NCI-H524 treated with DMSO at 0.1 percent for 48 hours (cell line): ENCODE results near the gene SEC24C.
"Not testable (repeated sequence)": the region's sequence is repeated elsewhere in the genome, so short reads cannot be mapped to it uniquely, and the experiment has no call there.

ENCODE experiments used
- DNase-seq: peaks from one replicate; lab custom pipeline; 2025; lab: John Stamatoyannopoulos, UW

Gene SEC24C

DNA sequence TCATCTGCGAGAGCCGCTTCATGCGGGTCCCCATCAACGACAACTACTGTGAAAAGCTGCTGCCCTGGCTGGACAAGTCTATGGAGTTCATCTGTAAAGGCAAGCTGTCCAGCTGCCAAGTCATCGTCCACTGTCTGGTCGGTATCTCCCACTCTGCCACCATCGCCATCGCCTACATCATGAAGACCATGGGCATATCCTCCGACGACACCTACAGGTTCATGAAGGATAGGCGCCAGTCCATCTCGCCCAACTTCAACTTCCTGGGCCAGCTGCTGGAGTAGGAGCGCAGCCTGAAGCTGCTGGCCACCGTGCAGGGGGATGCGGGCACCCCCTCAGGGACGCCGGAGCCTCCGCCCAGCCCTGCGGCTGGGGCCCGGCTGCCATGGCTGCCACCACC is 11.7 kb upstream of the SEC24C start:
- DNase-seq, result no peak

DNA sequence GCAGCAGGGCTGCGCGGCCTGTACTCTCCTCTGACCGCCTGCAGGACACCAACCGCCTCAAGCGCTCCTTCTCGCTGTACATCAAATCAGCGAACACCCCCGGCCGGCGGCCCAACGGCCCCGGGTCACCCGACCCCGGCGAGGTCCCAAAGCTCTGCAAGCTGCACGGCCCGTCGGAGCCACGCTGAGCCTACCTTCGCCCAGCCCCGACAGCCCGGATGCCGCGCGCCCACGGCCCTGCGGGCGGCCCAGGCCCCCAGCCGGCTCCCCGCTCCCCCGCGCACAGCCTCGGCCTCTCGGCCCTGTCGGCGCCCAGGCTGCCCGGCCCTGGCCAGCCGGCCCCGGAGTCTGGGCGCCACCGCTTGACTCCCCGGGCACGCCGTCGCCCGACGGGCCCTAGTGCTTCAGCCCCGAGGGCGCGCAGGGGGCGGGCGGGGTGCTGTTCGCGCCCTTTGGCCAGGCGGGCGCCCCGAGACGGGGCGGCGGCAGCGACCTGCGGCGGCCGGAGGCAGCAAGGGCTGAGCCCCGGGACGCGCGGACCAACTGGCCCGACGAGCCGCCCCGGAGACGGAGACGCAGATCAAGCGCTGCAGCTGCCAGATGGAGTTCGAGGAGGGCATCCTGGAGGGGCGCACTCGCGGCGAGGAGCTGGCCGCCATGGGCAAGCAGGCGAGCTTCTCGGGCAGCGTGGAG is 11.1 kb upstream of the SEC24C start:
- DNase-seq, result no peak

GRCh38 chr10:73734028-73734720 is 10.0 kb upstream of the SEC24C start:
- no peak for DNase-seq

GRCh38 chr10:73734796-73735305 is 9.3 kb upstream of the SEC24C start:
- no peak for DNase-seq

DNA sequence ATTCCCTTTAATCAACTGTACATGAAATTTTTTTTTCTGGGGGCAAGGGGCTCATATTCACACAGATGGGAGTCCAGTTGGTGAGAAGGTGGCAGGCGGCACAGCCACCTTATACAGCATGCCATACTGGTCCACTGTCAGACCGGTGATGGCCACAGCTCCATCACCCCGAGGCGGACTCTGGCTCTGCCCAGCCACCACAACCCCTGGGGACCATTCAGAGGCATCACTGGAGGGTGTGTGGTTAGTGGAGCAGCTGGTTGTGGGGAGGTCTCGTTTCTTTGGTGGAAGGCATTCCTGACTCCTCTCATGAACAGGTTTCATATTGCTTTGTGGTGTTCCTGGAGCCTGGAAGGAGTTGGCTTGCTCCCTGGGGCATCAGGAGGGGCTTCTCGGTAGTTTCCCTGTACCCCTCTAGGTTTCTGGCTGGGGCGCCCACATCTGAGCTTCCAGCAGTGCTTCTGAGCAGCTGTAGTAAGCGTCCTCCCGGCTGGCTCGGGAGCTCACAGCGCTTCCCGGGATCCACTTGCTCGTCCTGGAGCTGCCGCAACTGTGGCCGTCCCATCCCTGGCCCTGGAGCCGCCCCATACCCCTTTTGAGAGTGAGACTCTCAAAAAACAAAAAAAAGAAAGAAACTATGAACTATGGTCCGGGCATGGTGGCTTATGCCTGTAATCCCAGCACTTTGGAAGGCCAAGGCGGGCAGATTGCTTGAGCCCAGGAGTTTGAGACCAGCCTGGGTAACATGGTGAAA is 3.5 kb upstream of the SEC24C start:
- DNase-seq, result not testable (repeated sequence)

DNA sequence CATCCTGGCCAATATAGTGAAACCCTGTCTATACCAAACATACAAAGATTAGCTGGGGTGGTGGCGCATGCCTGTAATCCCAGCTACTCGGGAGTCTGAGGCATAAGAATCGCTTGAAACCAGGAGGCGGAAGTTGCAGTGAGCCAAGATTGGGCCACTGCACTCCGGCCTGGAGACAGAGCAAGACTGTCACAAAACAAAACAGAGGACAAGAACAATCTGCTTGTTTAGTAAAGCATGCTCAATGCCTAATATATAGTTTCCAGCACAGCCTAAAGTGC is 1.8 kb upstream of the SEC24C start:
- no peak for DNase-seq

GRCh38 chr10:73743327-73743904 is 756 bp upstream of the SEC24C start:
- DNase-seq, result no peak

DNA sequence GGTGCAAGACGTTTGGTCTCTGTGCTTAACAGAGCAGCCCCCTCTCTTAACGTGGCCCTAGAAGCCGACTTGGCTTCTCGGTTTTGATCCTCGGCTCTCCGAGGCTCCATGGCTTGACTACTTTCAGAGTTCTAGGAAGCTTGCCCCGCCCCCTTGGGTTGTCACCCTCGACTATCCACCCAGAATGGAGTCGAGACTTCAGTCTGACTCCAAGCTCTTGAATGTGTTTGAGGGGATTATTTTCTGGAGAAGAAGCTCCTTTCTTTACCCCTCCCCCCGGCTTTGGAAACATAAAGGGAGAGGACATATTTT is 448 bp downstream of the SEC24C start:
- DNase-seq, result no peak

- no peak for DNase-seq
Measured at GRCh38 chr10:73746721-73747120, 2.5 kb downstream of the SEC24C start.

DNA sequence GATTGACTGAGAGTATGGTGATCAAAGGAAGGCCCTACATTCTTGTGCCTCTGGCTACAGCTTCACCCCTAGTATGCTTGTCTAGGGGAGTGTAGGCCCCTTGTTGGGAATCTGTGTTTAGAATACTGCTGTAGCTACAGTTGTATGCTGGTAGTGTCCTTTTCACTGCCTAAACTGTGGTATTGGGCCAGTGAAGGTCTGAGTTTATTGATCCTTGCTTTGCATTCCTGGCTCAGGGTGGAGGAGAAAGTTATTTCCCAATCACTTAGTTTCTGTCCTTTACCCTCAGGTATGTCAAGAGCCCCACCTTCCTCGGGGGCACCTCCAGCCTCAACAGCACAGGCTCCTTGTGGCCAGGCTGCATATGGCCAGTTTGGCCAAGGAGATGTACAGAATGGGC is 6.6 kb downstream of the SEC24C start:
- DNase-seq, result no peak

DNA sequence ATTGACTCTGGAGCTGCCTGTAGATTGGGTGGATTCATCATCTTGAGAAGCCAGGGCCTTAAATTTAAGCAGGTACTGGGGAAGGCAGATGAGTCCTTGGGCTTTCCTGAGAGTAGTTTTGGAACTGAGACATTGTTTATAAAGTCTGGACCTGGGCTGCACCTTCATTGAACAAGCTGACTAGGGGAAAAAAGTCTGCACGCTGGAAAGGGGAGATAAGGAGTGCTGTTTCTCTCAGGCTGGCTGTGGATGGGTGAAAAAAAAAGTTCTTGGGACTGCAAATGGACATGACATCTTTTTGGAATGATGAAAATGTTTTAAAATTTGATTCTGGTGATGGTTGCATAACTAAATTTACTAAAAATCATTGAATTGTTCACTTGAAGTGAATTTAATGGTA is 12.0 kb downstream of the SEC24C start:
- no peak for DNase-seq

- DNase-seq, result no peak
Measured at GRCh38 chr10:73758704-73759511, 14.7 kb downstream of the SEC24C start.

DNA sequence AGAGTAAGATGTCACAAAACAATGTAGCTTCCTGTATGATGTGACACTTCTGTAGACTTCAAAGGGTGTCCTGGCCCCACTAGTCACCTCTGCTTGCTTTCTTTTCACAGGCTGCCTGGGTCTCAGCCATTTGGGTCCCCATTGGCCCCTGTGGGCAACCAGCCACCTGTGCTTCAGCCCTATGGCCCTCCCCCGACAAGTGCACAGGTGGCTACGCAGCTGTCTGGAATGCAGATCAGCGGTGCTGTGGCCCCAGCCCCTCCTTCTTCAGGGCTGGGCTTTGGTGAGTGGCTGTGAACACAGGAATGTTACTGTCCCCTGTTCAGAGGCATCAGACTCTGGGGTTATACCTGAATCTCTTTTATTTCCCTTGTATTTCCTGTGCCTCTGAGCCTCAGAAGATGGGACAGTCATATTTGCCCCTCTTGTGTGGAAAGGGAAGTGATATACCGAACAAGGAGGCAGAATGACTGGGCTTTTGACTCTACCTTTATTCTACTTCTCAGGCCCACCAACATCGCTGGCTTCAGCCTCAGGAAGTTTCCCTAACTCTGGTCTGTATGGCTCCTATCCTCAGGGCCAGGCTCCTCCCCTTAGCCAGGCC is 15.4 kb downstream of the SEC24C start:
- DNase-seq, result no peak

- DNase-seq, result no peak
Measured at GRCh38 chr10:73761781-73762180, 17.6 kb downstream of the SEC24C start.

GRCh38 chr10:73762915-73763314 is 18.7 kb downstream of the SEC24C start:
- no peak for DNase-seq

DNA sequence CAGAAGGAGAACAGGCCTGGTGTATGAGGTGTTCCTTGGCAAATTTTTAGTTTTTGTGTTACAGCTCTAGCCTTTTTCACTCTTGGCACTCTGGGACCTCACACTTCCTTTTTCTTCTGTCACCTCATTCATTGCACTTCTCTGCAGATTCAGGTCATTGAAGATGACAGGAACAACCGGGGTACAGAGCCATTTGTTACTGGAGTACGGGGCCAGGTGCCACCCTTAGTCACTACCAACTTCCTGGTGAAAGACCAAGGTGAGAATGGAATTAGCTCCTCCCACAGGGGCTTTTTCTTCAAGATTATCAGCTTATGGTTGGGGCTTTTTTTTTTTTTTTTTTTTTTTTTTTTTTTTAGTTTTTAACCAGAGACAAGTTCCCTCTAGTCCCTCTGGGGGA is 19.2 kb downstream of the SEC24C start:
- no peak for DNase-seq

- no peak for DNase-seq
Measured at GRCh38 chr10:73765066-73765465, 20.9 kb downstream of the SEC24C start.

DNA sequence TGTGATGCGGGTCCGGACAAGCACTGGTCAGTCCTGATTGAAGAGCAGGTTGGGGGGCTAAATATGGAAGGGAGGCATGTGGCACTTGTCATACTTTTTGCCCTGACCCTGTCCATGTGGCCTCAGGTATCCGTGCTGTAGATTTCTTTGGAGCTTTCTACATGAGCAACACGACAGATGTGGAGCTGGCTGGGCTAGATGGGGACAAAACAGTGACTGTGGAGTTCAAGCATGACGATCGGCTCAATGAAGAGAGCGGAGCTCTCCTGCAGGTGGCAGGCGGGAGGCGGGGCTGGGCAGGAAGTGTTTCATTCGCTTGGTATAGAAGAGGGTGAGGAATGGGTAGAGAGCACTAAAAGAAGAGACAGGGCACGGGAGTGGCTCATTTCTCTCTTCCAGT is 24.7 kb downstream of the SEC24C start:
- DNase-seq, result no peak

DNA sequence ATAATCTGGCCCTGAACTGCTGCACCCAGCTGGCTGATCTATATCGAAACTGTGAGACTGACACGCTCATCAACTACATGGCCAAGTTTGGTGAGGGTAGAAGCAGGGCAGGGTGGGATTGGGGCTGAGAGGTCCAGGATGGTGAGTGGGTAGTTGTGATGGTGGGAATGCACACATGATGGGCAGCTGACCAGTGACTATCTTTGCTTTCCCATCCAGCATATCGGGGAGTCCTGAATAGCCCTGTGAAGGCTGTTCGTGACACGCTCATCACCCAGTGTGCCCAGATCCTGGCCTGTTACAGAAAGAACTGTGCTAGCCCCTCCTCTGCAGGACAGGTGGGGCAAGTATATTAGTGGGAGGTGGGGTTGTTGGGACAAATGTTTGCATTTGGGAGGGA is 25.2 kb downstream of the SEC24C start:
- no peak for DNase-seq

DNA sequence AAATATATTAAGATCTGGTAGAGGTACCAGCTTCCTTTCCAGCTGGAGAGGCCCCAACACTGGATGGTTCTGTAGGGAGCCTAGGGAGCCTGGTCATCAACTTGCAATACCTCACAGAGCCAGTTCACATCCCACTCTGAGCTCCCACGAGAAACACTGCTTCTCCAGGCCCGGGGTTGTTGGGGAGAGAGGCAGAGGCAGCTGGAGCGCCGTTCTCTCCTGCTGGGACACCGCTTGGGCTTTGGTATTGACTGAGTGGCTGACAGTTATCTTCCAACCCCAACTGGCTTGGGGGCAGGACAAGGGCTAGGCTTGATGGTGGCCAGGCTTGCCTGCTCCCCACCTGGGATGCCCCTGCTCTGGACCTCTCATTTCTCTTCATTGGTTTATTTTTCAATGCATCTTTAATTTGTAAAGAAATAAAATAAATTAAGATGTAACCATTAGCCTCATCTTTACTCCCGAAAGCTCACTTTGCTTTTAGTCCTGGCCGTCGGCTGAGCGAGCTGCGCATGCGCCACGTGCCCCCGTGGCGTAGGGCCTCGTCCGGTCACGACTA is 27.6 kb downstream of the SEC24C start:
- DNase-seq, result no peak
